Esophagus squamous epithelium (tissue), 5 donors: Measurements from ENCODE around the gene C12orf43. TPM values are rescaled to one million over a fixed set of nuclear protein-coding genes. Genes with fewer than 3 reads are reported as not detected.

Experiments
- DNase-seq: peaks from one replicate; lab custom pipeline; 2025; lab: John Stamatoyannopoulos, UW
- H3K27ac ChIP-seq, 4 donors: fragments of 200-600 bp; sonication (generic); one replicate each; pipeline ENCODE4 v1.5.1; 2016 to 2019; ENCODE audit warnings: mild to moderate bottlenecking in 1 of 4
- H3K27me3 ChIP-seq, 4 donors: fragments of 200-600 bp; sonication (generic); 1 replicate in 3 of 4; 2 replicates in 1 of 4; pipeline versions ENCODE4 v1.5.1 to v1.6.0; 2017 to 2021; ENCODE audit warnings: antibody characterized with exemption in 1 of 4
- H3K36me3 ChIP-seq, 3 donors: fragments of 200-600 bp; sonication (generic); one replicate each; pipeline ENCODE4 v1.5.1; 2016 to 2019
- H3K4me1 ChIP-seq, 3 donors: fragments of 200-600 bp; sonication (generic); one replicate each; pipeline ENCODE4 v1.5.1; 2017 to 2019
- H3K4me3 ChIP-seq, 4 donors: fragments of 200-600 bp; sonication (generic); 1 replicate in 3 of 4; 2 replicates in 1 of 4; pipeline ENCODE4 v1.5.1; 2016 to 2019; ENCODE audit warnings: mild to moderate bottlenecking in 2 of 4, moderate library complexity in 1 of 4
- H3K9me3 ChIP-seq, 3 donors: fragments of 200-600 bp; sonication (generic); one replicate each; pipeline ENCODE4 v1.5.1; 2016 to 2019
- POLR2A ChIP-seq, 4 donors: fragments of 450-650 bp; IDR thresholded peaks; one replicate each; pipeline ENCODE4 v1.6.1; 2017; ENCODE audit warnings: antibody characterized with exemption in 4 of 4, mild to moderate bottlenecking in 4 of 4, moderate library complexity in 3 of 4
- WGBS, 2 donors: methylation state at CpG; one replicate each; pipeline ENCODE4 v1.1.5; 2018; 5-methylcytosine and 5-hydroxymethylcytosine counted together
- intact Hi-C: fragments of 100-400 bp; cut with DNase I; formaldehyde crosslinking; loops from one replicate; pipeline ENCODE4 v1.15.0; 2022
- total RNA-seq, 4 donors: library from RNA; depleted of rRNA; stranded (reverse); fragments of >200 nt; gene quantifications; one replicate each; pipeline ENCODE4 v1.1.0, GENCODE V29; 2016
- TF ChIP-seq, protein P1 (sequence below), 6 experiments: fragments of 450-650 bp in 4 of 6; fragments of 200-600 bp in 2 of 6; sonication (generic) in 2 of 6; IDR thresholded peaks; one replicate each; pipeline ENCODE4 v1.5.1; 2016 to 2019; ENCODE audit warnings: antibody characterized with exemption in 6 of 6, mild to moderate bottlenecking in 4 of 6, moderate library complexity in 4 of 6
- donor health status: DM: yes; HTN: yes; CAD: no.

The C12orf43 gene
- total RNA-seq, 4 donors from 2014 or later: 7.8 to 15.6 (median 8.6) TPM

DNA sequence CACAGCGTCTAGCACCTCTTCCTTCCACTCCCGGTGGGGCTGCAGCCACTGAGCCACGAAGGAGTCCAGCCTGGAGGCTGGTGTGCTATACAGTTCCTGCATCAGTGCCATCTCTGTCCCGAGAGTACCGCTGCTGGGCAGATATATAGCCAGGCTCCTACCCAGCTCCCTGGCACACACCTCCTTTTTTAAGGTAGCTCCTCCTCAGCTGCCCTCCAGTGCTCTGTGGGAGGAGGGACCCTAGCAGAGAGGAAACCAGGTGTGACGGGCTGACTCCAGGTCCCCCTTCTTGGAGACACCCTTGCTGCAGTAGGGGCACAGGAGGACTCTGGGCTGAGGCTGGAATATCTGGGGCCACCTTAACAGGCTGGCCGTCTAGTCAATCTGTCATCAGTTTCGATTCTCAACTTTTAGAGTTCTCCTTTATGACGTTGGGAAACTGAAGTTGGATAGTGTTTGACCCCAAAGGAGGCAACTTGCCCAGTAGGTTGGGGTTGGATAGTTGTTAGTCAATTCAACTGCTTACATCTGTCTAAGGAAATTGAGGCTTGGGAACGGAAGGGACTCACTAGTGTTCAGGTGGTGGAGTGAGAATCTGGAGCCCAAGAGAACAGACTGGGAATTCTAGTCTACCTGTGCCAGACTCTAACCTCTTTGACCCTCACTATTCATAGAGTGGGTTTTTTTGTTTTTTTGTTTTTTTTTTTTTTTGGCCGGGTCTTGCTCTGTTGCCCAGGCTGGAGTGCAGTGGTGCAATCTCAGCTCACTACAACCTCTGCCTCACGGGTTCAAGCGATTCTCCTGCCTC is 22.8 kb upstream of the C12orf43 start, which contains the start of gene OASL:
OASL (minus strand) TSS at position 386 of the 808 bp plus-strand sequence; CDS start at position 111, 275 bp downstream.
- Histone ChIP-seq H3K4me1 (peaks cover 2 to 28% (median 4%) of the 10 kb centered on the region in 3 donors), H3K4me3 (peak within 1 kb of the TSS; percentile 37 to 67 (median 48)), H3K27me3 (peaks cover 0 to 4% (median 0%) of the 10 kb centered on the region in 4 donors), H3K27ac (peak within 1 kb of the TSS; percentile 64 to 77 (median 69)), H3K36me3 (no peaks in the 10 kb centered on the region), H3K9me3 (no peaks in the 10 kb centered on the region)
- peak in 1 of 4 donors; percentile 70 for TF ChIP-seq POLR2A (IDR thresholded peaks at IDR 0.05)
- TF ChIP-seq, protein P1, sequence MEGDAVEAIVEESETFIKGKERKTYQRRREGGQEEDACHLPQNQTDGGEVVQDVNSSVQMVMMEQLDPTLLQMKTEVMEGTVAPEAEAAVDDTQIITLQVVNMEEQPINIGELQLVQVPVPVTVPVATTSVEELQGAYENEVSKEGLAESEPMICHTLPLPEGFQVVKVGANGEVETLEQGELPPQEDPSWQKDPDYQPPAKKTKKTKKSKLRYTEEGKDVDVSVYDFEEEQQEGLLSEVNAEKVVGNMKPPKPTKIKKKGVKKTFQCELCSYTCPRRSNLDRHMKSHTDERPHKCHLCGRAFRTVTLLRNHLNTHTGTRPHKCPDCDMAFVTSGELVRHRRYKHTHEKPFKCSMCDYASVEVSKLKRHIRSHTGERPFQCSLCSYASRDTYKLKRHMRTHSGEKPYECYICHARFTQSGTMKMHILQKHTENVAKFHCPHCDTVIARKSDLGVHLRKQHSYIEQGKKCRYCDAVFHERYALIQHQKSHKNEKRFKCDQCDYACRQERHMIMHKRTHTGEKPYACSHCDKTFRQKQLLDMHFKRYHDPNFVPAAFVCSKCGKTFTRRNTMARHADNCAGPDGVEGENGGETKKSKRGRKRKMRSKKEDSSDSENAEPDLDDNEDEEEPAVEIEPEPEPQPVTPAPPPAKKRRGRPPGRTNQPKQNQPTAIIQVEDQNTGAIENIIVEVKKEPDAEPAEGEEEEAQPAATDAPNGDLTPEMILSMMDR (IDR thresholded peaks at IDR 0.05): no peak
- intact Hi-C loops: no loop called here
- 1 to 22% methylated on average over 6 to 10 of the region's 13 CpGs for WGBS, 2 donors
- DNase-seq: no peak

- DNase-seq: no peak
- Histone ChIP-seq H3K9me3 (no peaks in the 10 kb centered on the region), H3K36me3 (no peaks in the 10 kb centered on the region), H3K4me3 (no peak overlapping the region), H3K27ac (no peak overlapping the region), H3K27me3 (no peaks in the 10 kb centered on the region), H3K4me1 (peaks cover 2 to 42% (median 6%) of the 10 kb centered on the region in 3 donors)
- intact Hi-C loops: no loop called here
- TF ChIP-seq, protein P1 (IDR thresholded peaks at IDR 0.05): no peak
- TF ChIP-seq POLR2A (IDR thresholded peaks at IDR 0.05): no peak
- WGBS, 2 donors: 68 to 69% methylated on average over 5 to 6 of the region's 6 CpGs
These were observed 20.6 kb upstream of the C12orf43 start for GRCh38 chr12:121036810-121037326.

DNA sequence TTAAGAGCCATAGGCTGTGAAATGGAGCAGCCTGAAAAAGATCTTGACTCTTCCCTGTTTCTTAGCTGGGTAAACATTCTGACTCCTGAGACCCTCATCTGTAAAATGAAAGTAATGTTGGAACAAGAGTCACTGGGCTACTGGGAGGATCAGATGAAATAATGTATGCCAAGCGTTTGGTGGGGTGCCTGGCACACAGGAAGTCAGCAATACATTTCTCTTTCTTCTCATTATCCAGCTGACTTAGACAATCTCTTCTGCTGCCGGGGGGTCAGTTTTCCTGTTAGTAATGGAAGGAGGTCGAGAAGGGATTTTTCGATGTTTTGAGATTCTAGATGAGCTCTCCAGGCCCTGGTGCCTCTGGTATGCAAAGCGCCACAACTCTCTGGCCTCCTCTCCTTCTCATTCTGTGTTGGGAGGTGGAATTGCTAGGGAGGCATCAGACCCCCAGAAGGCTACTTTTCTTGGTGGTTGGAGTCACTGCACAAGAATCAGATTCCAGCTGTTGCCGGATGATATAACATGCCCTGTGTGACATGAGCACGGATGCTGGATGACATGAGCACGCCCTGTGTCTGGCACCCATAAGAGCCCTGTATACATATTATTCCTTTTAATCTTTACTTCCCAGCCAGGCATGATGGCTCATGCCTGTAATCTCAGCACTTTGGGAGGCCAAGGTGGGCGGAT is 18.5 kb upstream of the C12orf43 start:
- intact Hi-C loops: no loop called here
- Histone ChIP-seq H3K36me3 (no peaks in the 10 kb centered on the region), H3K4me1 (peaks cover 2 to 39% (median 6%) of the 10 kb centered on the region in 3 donors), H3K9me3 (no peaks in the 10 kb centered on the region), H3K27ac (peak overlapping the region in 2 of 4 donors; percentile 61 to 79), H3K4me3 (no peak overlapping the region), H3K27me3 (no peaks in the 10 kb centered on the region)
- TF ChIP-seq, protein P1 (IDR thresholded peaks at IDR 0.05): no peak
- TF ChIP-seq POLR2A (IDR thresholded peaks at IDR 0.05): no peak
- no peak for DNase-seq
- WGBS, 2 donors: 76 to 80% methylated on average over 5 to 8 of the region's 9 CpGs

- no peaks in the 10 kb centered on the region for H3K27me3 ChIP-seq
- WGBS, 2 donors: 49 to 65% methylated on average over 5 to 6 of the region's 10 CpGs
- H3K36me3 ChIP-seq: no peaks in the 10 kb centered on the region
- intact Hi-C loops: no loop called here
- H3K9me3 ChIP-seq: no peaks in the 10 kb centered on the region
- TF ChIP-seq, protein P1 (IDR thresholded peaks at IDR 0.05): no peak
- no peak for TF ChIP-seq POLR2A (IDR thresholded peaks at IDR 0.05)
- DNase-seq: no peak
- no peak overlapping the region for H3K4me3 ChIP-seq
- peaks cover 2 to 32% (median 6%) of the 10 kb centered on the region in 3 donors for H3K4me1 ChIP-seq
- peak overlapping the region; percentile 30 to 79 (median 61) for H3K27ac ChIP-seq
These were observed 17.5 kb upstream of the C12orf43 start for GRCh38 chr12:121033625-121034349.
